ENCODE measurements around the gene ULK4. TPM values are rescaled to one million over a fixed set of nuclear protein-coding genes. Genes with fewer than 3 reads are reported as not detected.

ULK4 gene
- polyA plus RNA-seq, 1 experiment: 1.6 TPM

GRCh38 chr3:41329881-41330280, 632.0 kb downstream of the ULK4 start:
- H3K4me3 ChIP-seq (ENCODE audit: low read depth, low read length): no peak overlapping the region
- CTCF ChIA-PET: interaction anchor here (1.0 kb wide), 1 partner anchor 55 kb away, joined by 3 read pairs; no protein-coding TSS in a partner anchor
- TF ChIP-seq CTCF (IDR thresholded peaks at IDR 0.05; ENCODE audit: insufficient read depth, low read depth, low read length): no peak
- no peaks in the 10 kb centered on the region for H3K36me3 ChIP-seq (ENCODE audit: control insufficient read depth, insufficient read depth, low read length)
- H3K27me3 ChIP-seq (ENCODE audit: control insufficient read depth, insufficient read depth, low read length): no peaks in the 10 kb centered on the region
- DNase-seq (ENCODE audit: low read depth): no peak
- POLR2A ChIA-PET: no interaction called here

- Histone ChIP-seq H3K4me3 (ENCODE audit: low read depth, low read length) (no peak overlapping the region), H3K27me3 (ENCODE audit: control insufficient read depth, insufficient read depth, low read length) (no peaks in the 10 kb centered on the region), H3K36me3 (ENCODE audit: control insufficient read depth, insufficient read depth, low read length) (no peaks in the 10 kb centered on the region)
- no peak for TF ChIP-seq CTCF (IDR thresholded peaks at IDR 0.05; ENCODE audit: insufficient read depth, low read depth, low read length)
- ChIA-PET CTCF (no interaction called here), POLR2A (no interaction called here)
- DNase-seq (ENCODE audit: low read depth): no peak
Observed at GRCh38 chr3:41328926-41329325, 633.0 kb downstream of the ULK4 start.

- CTCF ChIA-PET: no interaction called here
Observed at GRCh38 chr3:41327718-41328117, 634.2 kb downstream of the ULK4 start.

GRCh38 chr3:41324156-41324475, 637.8 kb downstream of the ULK4 start:
- DNase-seq (ENCODE audit: low read depth): no peak
- H3K36me3 ChIP-seq (ENCODE audit: control insufficient read depth, insufficient read depth, low read length): no peaks in the 10 kb centered on the region
- POLR2A ChIA-PET: no interaction called here
- H3K27me3 ChIP-seq (ENCODE audit: control insufficient read depth, insufficient read depth, low read length): no peaks in the 10 kb centered on the region
- no peak overlapping the region for H3K4me3 ChIP-seq (ENCODE audit: low read depth, low read length)
- TF ChIP-seq CTCF (IDR thresholded peaks at IDR 0.05; ENCODE audit: insufficient read depth, low read depth, low read length): no peak
- CTCF ChIA-PET: interaction anchor here (1.2 kb wide), 2 partner anchors 20 to 280 kb away, joined by 3 read pairs; no protein-coding TSS in a partner anchor

More at GRCh38 chr3:41327718-41328117, 634.2 kb downstream of the ULK4 start:
- Histone ChIP-seq H3K36me3 (ENCODE audit: control insufficient read depth, insufficient read depth, low read length) (no peaks in the 10 kb centered on the region), H3K4me3 (ENCODE audit: low read depth, low read length) (no peak overlapping the region), H3K27me3 (ENCODE audit: control insufficient read depth, insufficient read depth, low read length) (no peaks in the 10 kb centered on the region)
- TF ChIP-seq CTCF (IDR thresholded peaks at IDR 0.05; ENCODE audit: insufficient read depth, low read depth, low read length): no peak
- POLR2A ChIA-PET: no interaction called here
- no peak for DNase-seq (ENCODE audit: low read depth)

GRCh38 chr3:41323467-41324155, 638.3 kb downstream of the ULK4 start:
- POLR2A ChIA-PET: no interaction called here
- DNase-seq (ENCODE audit: low read depth): no peak
- CTCF ChIA-PET: interaction anchor here (1.2 kb wide), 2 partner anchors 19 to 280 kb away, joined by 3 read pairs; no protein-coding TSS in a partner anchor
- no peak for TF ChIP-seq CTCF (IDR thresholded peaks at IDR 0.05; ENCODE audit: insufficient read depth, low read depth, low read length)
- Histone ChIP-seq H3K27me3 (ENCODE audit: control insufficient read depth, insufficient read depth, low read length) (no peaks in the 10 kb centered on the region), H3K4me3 (ENCODE audit: low read depth, low read length) (no peak overlapping the region), H3K36me3 (ENCODE audit: control insufficient read depth, insufficient read depth, low read length) (no peaks in the 10 kb centered on the region)

Measured in BJ (cell line).